T-cell (primary cell): ENCODE data around the gene SNX9. TPM values are rescaled to one million over a fixed set of nuclear protein-coding genes. Genes with fewer than 3 reads are reported as not detected.

Experiments used
- ATAC-seq, 4 experiments: fragments of 200-7000 bp in 3 of 4; fragments of 150-1000 bp in 1 of 4; cut with Tn5 transposase; replicated peaks in 1 of 4; 1 replicate in 3 of 4; 2 replicates in 1 of 4; pipeline ENCODE4 v1.10.0; 2021; ENCODE audit warnings: moderate library complexity in 3 of 4, mild to moderate bottlenecking in 2 of 4, moderate number of reproducible peaks in 1 of 4
- CTCF ChIA-PET, 2 donors: fragments of 300-600 bp; sonication (Branson Sonifier 250); formaldehyde crosslinking; loops; one replicate each; lab custom pipeline; 2022; ENCODE audit warnings: antibody characterized with exemption in 2 of 2; lab: Charles Lee
- POLR2A ChIA-PET, 2 donors: fragments of 300-600 bp; sonication (Branson Sonifier 250); formaldehyde crosslinking; loops; one replicate each; lab custom pipeline; 2022; ENCODE audit warnings: antibody characterized with exemption in 2 of 2; lab: Charles Lee
- DNase-seq, 35 experiments: peaks; one replicate each; pipeline versions ENCODE4 v3.0.0 to v3.0.0-alpha.2; 2013 to 2023
- H3K27ac ChIP-seq: one replicate; pipeline ENCODE4 v1.5.1; 2013; ENCODE audit warnings: low read length
- H3K27me3 ChIP-seq, 2 experiments: replicated peaks in 1 of 2; 1 replicate in 1 of 2; 2 replicates in 1 of 2; pipeline versions ENCODE4 v1.6.1 to v1.7.0; 2013; ENCODE audit warnings: low read length in 1 of 2, mixed read lengths in 1 of 2; ENCODE audit not compliant: control insufficient read depth in 2 of 2, insufficient read depth in 2 of 2; ENCODE audit errors: extremely low read depth in 1 of 2
- H3K36me3 ChIP-seq, 2 donors: 1 replicate in 1 of 2; 2 replicates in 1 of 2; pipeline versions ENCODE4 v1.6.1 to v1.7.0; 2013; ENCODE audit warnings: low read length in 1 of 2; ENCODE audit not compliant: control insufficient read depth in 2 of 2, insufficient read depth in 1 of 2; ENCODE audit errors: extremely low read depth in 1 of 2
- H3K4me1 ChIP-seq, 2 experiments: 1 replicate in 1 of 2; 2 replicates in 1 of 2; pipeline versions ENCODE4 v1.6.1 to v1.7.0; 2013; ENCODE audit warnings: low read length in 2 of 2, mixed read lengths in 1 of 2; ENCODE audit not compliant: insufficient read depth in 2 of 2, control insufficient read depth in 1 of 2; ENCODE audit errors: extremely low read depth in 1 of 2
- H3K4me3 ChIP-seq, 2 donors: 1 replicate in 1 of 2; 2 replicates in 1 of 2; pipeline versions ENCODE4 v1.5.1 to v1.7.0; 2013; ENCODE audit warnings: mild to moderate bottlenecking in 2 of 2, low read length in 1 of 2, moderate library complexity in 1 of 2; ENCODE audit not compliant: control insufficient read depth in 1 of 2; ENCODE audit errors: extremely low read depth in 1 of 2
- H3K9me3 ChIP-seq: 2 replicates; pipeline ENCODE4 v1.7.0; 2013
- H3K27ac Mint-ChIP-seq, 2 donors: one replicate each; pipeline ENCODE4 v1.8.0; 2020 to 2021; ENCODE audit warnings: mild to moderate bottlenecking in 2 of 2, mixed read lengths in 2 of 2
- H3K27me3 Mint-ChIP-seq, 2 donors: one replicate each; pipeline ENCODE4 v1.8.0; 2021 to 2022; ENCODE audit warnings: mixed read lengths in 2 of 2
- H3K36me3 Mint-ChIP-seq: one replicate; pipeline ENCODE4 v1.8.0; 2021; ENCODE audit warnings: mixed read lengths
- H3K4me1 Mint-ChIP-seq, 3 donors: one replicate each; pipeline ENCODE4 v1.8.0; 2020 to 2022; ENCODE audit warnings: mixed read lengths in 3 of 3, mild to moderate bottlenecking in 1 of 3
- H3K4me3 Mint-ChIP-seq, 3 donors: one replicate each; pipeline ENCODE4 v1.8.0; 2020 to 2022; ENCODE audit warnings: mild to moderate bottlenecking in 3 of 3, mixed read lengths in 3 of 3, moderate library complexity in 3 of 3
- H3K9me3 Mint-ChIP-seq, 3 donors: one replicate each; pipeline ENCODE4 v1.8.0; 2020 to 2022; ENCODE audit warnings: mixed read lengths in 3 of 3
- WGBS: methylation state at CpG from one replicate; pipeline ENCODE4 v1.1.5; 2013; ENCODE audit warnings: missing lambda C conversion rate; ENCODE audit not compliant: insufficient coverage; 5-methylcytosine and 5-hydroxymethylcytosine counted together
- total RNA-seq, 35 experiments: library from RNA in 6 of 35; stranded (reverse) in 6 of 35; fragments of 120-200 nt in 1 of 35; gene quantifications; one replicate each; pipeline versions ENCODE4 v1.2.1 to v1.2.4 and lab custom pipeline; 2013 to 2026

The SNX9 gene
- total RNA-seq, 5 donors from 2014 or later (not counting 1 experiment from before 2014, with no cell fraction given): 20.5 to 25.9 (median 23.7) TPM

DNA sequence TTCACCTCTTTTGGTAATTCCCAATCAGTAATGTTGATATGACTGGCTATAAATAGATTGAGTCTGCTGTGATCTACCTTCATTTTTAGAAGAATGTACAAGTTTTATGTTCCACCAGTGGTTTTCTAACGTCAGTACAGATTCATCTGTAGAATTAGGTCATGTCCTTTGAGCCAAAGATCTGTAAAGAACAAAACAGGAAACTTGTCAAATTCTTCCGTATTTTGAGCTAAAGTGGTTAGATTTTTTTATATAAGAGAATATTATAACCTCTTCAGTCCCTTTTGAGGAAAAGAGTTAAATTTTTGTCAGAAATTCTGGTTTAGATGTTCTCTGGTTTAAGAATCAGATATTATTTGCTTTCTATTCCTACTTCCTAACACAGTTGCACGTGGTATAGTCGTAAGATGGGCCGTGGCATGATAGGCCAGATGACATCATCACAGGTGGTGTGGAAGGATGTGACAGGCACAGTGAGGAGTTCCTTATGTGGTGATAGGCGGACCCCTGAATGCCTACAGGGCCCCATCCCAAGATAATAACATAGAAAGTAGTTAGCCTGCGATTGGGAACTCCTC is 62.3 kb downstream of the SNX9 start:
- Histone ChIP-seq H3K27ac (peak overlapping the region; percentile 95), H3K27me3 (no peaks in the 10 kb centered on the region), H3K9me3 (no peaks in the 10 kb centered on the region), H3K36me3 (no peaks in the 10 kb centered on the region), H3K4me3 (no peak overlapping the region), H3K4me1 (peaks cover 14 to 15% of the 10 kb centered on the region in 2 experiments)
- DNase-seq: peak in 33 of 35 experiments; percentile 21 to 89 (median 70)
- Mint-ChIP-seq H3K36me3 (peaks cover 74% of the 10 kb centered on the region), H3K4me1 (peaks cover 56 to 72% (median 63%) of the 10 kb centered on the region in 3 donors), H3K4me3 (peak overlapping the region in 2 of 3 donors; percentile 47 to 48), H3K9me3 (no peaks in the 10 kb centered on the region), H3K27me3 (no peaks in the 10 kb centered on the region), H3K27ac (peak overlapping the region; percentile 91)
- peak; percentile 83 to 87 (median 85) for ATAC-seq
- CTCF ChIA-PET: interaction anchor here (0.6 to 4.6 kb wide), 11 partner anchors 11 to 146 kb away, joined by 3 to 24 read pairs (median 5); no protein-coding TSS in a partner anchor
- POLR2A ChIA-PET: interaction anchor here (0.6 to 1.8 kb wide), 8 partner anchors 11 to 1212 kb away, joined by 3 to 8 read pairs (median 4); no protein-coding TSS in a partner anchor
- WGBS: no CpG with 5 or more reads among the region's 7 CpGs

GRCh38 chr6:157885876-157886275 is 62.8 kb downstream of the SNX9 start:
- Histone ChIP-seq H3K36me3 (no peaks in the 10 kb centered on the region), H3K27ac (peak overlapping the region; percentile 95), H3K4me1 (peaks cover 14 to 15% of the 10 kb centered on the region in 2 experiments), H3K27me3 (no peaks in the 10 kb centered on the region), H3K9me3 (no peaks in the 10 kb centered on the region), H3K4me3 (no peak overlapping the region)
- peak overlapping the region in 1 of 3 donors; percentile 48 for H3K4me3 Mint-ChIP-seq
- peaks cover 58 to 70% (median 62%) of the 10 kb centered on the region in 3 donors for H3K4me1 Mint-ChIP-seq
- no peak for ATAC-seq
- H3K27ac Mint-ChIP-seq: peak overlapping the region; percentile 91
- WGBS: 90% methylated on average over 5 of the region's 8 CpGs
- ChIA-PET POLR2A (interaction anchor here (0.5 to 1.6 kb wide), 6 partner anchors 11 to 1211 kb away, joined by 3 to 5 read pairs (median 4); no protein-coding TSS in a partner anchor), CTCF (interaction anchor here (0.9 to 4.6 kb wide), 9 partner anchors 11 to 145 kb away, joined by 3 to 24 read pairs (median 4); no protein-coding TSS in a partner anchor)
- peak in 1 of 35 experiments; percentile 24 for DNase-seq
- H3K36me3 Mint-ChIP-seq: peaks cover 72% of the 10 kb centered on the region
- no peaks in the 10 kb centered on the region for H3K9me3 Mint-ChIP-seq
- H3K27me3 Mint-ChIP-seq: no peaks in the 10 kb centered on the region

DNA sequence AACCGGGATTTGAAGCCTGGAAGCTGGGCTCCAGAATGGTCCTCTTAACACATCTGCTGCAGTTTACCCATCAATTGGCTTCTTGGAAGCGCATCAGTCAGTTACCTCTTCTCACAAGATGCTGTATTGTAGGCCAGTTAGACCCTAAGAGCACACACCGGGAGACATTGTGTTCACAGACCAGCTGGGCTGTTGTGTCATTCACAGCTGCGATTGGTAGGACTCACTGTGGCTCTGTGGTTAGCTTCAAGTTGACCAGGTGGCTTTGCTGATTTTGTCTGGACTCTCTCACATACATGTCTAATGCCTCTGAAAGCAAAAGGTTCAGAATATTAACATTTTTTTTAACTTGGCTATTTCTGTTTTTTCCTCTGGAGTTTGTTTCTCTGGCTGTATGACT is 64.8 kb downstream of the SNX9 start:
- Mint-ChIP-seq H3K4me3 (no peak overlapping the region), H3K27ac (no peak overlapping the region), H3K36me3 (peaks cover 57% of the 10 kb centered on the region), H3K9me3 (no peaks in the 10 kb centered on the region), H3K4me1 (peaks cover 63 to 72% (median 63%) of the 10 kb centered on the region in 3 donors), H3K27me3 (no peaks in the 10 kb centered on the region)
- Histone ChIP-seq H3K36me3 (no peaks in the 10 kb centered on the region), H3K4me1 (peaks cover 28 to 30% of the 10 kb centered on the region in 2 experiments), H3K9me3 (no peaks in the 10 kb centered on the region), H3K27ac (no peak overlapping the region), H3K4me3 (no peak overlapping the region), H3K27me3 (no peaks in the 10 kb centered on the region)
- 80% methylated on average over 1 of the region's 4 CpGs for WGBS
- DNase-seq: no peak
- ChIA-PET CTCF (interaction anchor here in 1 of 2 donors (1.2 kb wide), 1 partner anchor 80 kb away, joined by 3 read pairs; no protein-coding TSS in a partner anchor), POLR2A (no interaction called here)
- no peak for ATAC-seq

DNA sequence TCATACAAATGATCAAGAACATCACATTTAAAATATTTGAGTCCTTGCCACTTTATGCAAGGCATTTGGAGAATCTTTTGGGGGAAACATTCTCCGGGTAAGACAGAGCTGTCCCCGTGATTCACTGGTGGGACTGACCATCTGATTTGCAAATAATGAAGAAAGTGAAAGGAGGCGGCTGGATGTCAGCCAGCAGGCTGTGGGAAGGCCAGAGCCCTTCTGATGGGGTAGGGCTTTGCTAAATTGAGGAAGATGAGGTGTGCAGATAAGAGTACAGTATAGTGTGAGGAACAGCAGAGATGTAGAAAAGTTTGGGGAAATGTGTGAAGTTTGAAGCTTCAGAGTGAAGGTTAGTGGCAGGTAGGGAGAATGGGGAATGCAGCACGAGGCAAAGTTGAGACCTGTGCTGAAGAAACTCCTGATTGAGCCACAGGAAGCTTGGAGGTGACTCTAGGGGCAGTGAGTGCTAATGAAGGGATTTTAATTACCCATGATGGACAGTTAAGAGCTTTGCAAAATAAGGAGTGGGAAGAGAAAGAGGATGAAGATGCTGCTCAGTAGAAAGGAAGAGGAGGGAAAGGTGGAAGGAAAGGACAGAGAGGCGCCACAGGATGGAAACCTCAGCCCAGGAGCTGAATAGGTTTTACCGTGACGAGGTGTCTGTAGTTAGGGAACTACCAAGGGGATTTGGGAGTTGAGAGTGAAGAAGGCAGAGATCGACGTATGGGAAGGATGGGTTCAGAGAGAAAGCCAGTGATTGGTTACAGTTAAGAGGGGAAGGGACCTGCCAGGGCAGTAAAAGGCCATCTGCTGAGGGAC is 68.7 kb downstream of the SNX9 start:
- CTCF ChIA-PET: interaction anchor here (0.6 to 2.8 kb wide), 2 partner anchors 18 to 176 kb away, joined by 5 to 12 read pairs; no protein-coding TSS in a partner anchor
- peak overlapping the region; percentile 32 for H3K27ac ChIP-seq
- peaks cover 52% of the 10 kb centered on the region for H3K36me3 Mint-ChIP-seq

DNA sequence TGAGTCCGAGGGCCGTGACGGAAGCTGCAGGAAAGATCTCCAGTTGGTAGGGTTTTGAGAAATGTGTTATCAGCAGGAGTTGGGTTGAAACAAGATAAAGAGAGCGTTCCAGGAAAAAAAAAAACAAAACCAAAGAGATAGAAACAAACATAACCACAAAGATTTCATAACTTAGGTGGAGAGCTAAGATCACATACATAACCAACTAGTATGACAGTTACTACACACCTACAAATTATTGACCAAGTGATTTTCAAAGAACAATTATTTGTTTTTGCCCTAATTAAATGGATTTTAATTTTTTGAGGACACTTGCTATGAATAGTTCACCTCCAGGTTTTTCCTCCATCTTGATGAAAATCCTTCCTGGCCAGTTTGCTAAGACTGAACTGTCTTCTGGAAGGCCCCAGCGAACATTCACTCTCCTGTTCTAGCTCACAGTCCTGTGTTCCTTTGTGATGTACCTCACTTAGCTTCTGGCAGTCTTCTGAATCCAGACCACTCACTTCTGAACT is 69.4 kb downstream of the SNX9 start:
- DNase-seq (peak in 1 of 35 experiments; percentile 19), ATAC-seq (peak in 3 of 4 experiments; percentile 5 to 16 (median 15))
- no peaks in the 10 kb centered on the region for H3K9me3 Mint-ChIP-seq
- Histone ChIP-seq H3K27ac (peak overlapping the region; percentile 32), H3K27me3 (no peaks in the 10 kb centered on the region), H3K9me3 (no peaks in the 10 kb centered on the region), H3K4me1 (peaks cover 17 to 18% of the 10 kb centered on the region in 2 experiments), H3K36me3 (peaks cover 0 to 7% of the 10 kb centered on the region in 2 donors), H3K4me3 (no peak overlapping the region)
- ChIA-PET CTCF (interaction anchor here in 1 of 2 donors (0.8 to 2.8 kb wide), 4 partner anchors 16 to 136 kb away, joined by 3 to 12 read pairs (median 4); no protein-coding TSS in a partner anchor), POLR2A (interaction anchor here in 1 of 2 donors (1.1 to 2.7 kb wide), 2 partner anchors 10 to 128 kb away, joined by 3 to 6 read pairs; no protein-coding TSS in a partner anchor)
- H3K36me3 Mint-ChIP-seq: peaks cover 50% of the 10 kb centered on the region
- peak overlapping the region; percentile 71 to 80 for H3K27ac Mint-ChIP-seq
- peaks cover 38 to 44% (median 42%) of the 10 kb centered on the region in 3 donors for H3K4me1 Mint-ChIP-seq
- H3K27me3 Mint-ChIP-seq: no peaks in the 10 kb centered on the region
- H3K4me3 Mint-ChIP-seq: peak overlapping the region; percentile 14 to 61 (median 19)
- 86% methylated on average over 1 of the region's 5 CpGs for WGBS

More for the DNA sequence above, 68.7 kb downstream of the SNX9 start:
- peaks cover 0 to 1% of the 10 kb centered on the region in 2 donors for H3K36me3 ChIP-seq
- Mint-ChIP-seq H3K27ac (peak overlapping the region; percentile 71 to 80), H3K4me1 (peaks cover 40 to 48% (median 47%) of the 10 kb centered on the region in 3 donors), H3K4me3 (peak overlapping the region; percentile 14 to 61 (median 19)), H3K9me3 (no peaks in the 10 kb centered on the region), H3K27me3 (no peaks in the 10 kb centered on the region)
- no peak for DNase-seq
- H3K4me1 ChIP-seq: peaks cover 17 to 18% of the 10 kb centered on the region in 2 experiments
- H3K4me3 ChIP-seq: peak overlapping the region in 1 of 2 donors; percentile 3
- WGBS: 78% methylated on average over 9 of the region's 9 CpGs
- POLR2A ChIA-PET: interaction anchor here in 1 of 2 donors (0.9 to 2.7 kb wide), 3 partner anchors 10 to 127 kb away, joined by 3 to 6 read pairs (median 3); no protein-coding TSS in a partner anchor
- H3K27me3 ChIP-seq: no peaks in the 10 kb centered on the region
- peak in 1 of 4 experiments; percentile 7 for ATAC-seq
- no peaks in the 10 kb centered on the region for H3K9me3 ChIP-seq
